Cardiac fibroblast (primary cell): ENCODE results near the gene MYO9A.

Source experiments
- DNase-seq, 2 donors: peaks; one replicate each; pipeline versions ENCODE4 v3.0.0 to v3.0.0-alpha.2; 2010; ENCODE audit warnings: low read depth in 2 of 2
- H3K4me3 ChIP-seq, 2 donors: replicated peaks in 1 of 2; 1 replicate in 1 of 2; 2 replicates in 1 of 2; pipeline ENCODE4 v1.5.1; 2011; ENCODE audit warnings: low read depth in 2 of 2, low read length in 2 of 2, mild to moderate bottlenecking in 2 of 2, moderate library complexity in 1 of 2
- CTCF ChIP-seq: IDR thresholded peaks from one replicate; pipeline ENCODE4 v1.5.1; 2011; ENCODE audit warnings: low read depth, mild to moderate bottlenecking, low read length, inconsistent platforms

The MYO9A gene

GRCh38 chr15:71853543-71853942 lies 264.4 kb downstream of the MYO9A start:
- TF ChIP-seq CTCF: no peak
- H3K4me3 ChIP-seq: no peak overlapping the region
- DNase-seq: no peak

GRCh38 chr15:71844916-71845315 lies 273.0 kb downstream of the MYO9A start:
- no peak for DNase-seq
- no peak overlapping the region for H3K4me3 ChIP-seq
- TF ChIP-seq CTCF: no peak

GRCh38 chr15:71841563-71841962 lies 276.4 kb downstream of the MYO9A start:
- no peak for TF ChIP-seq CTCF
- DNase-seq: no peak
- H3K4me3 ChIP-seq: no peak overlapping the region

GRCh38 chr15:71830981-71831380 lies 287.0 kb downstream of the MYO9A start:
- no peak for TF ChIP-seq CTCF
- H3K4me3 ChIP-seq: no peak overlapping the region
- no peak for DNase-seq

GRCh38 chr15:71826196-71826595 lies 291.8 kb downstream of the MYO9A start:
- no peak for DNase-seq
- no peak overlapping the region for H3K4me3 ChIP-seq
- no peak for TF ChIP-seq CTCF

GRCh38 chr15:71825021-71825730 lies 292.8 kb downstream of the MYO9A start:
- DNase-seq: no peak
- no peak for TF ChIP-seq CTCF
- H3K4me3 ChIP-seq: no peak overlapping the region

GRCh38 chr15:71823801-71824200 lies 294.1 kb downstream of the MYO9A start:
- TF ChIP-seq CTCF: no peak
- DNase-seq: no peak
- no peak overlapping the region for H3K4me3 ChIP-seq
